ENCODE data around the gene KRT75. TPM values are rescaled to one million over a fixed set of nuclear protein-coding genes. Genes with fewer than 3 reads are reported as not detected.

KRT75 gene
- total and polyA plus RNA-seq, 2 of the 13 experiments (the other 11 are each of a cell fraction or from before 2014, with no cell fraction given) = not detected

- H3K4me3 ChIP-seq (replicated peaks in 1 of 3; ENCODE audit: insufficient read depth in 1 of 3, low read depth in 2 of 3, low read length in 3 of 3) = no peak overlapping the region
- no peaks in the 10 kb centered on the region for H3K36me3 ChIP-seq (replicated peaks in 1 of 2; ENCODE audit: control insufficient read depth in 1 of 2, insufficient read depth in 2 of 2, low read length in 2 of 2)
- no peaks in the 10 kb centered on the region for H3K9me3 ChIP-seq (ENCODE audit: low read length)
- ATAC-seq = no peak
- no peaks in the 10 kb centered on the region for H4K20me1 ChIP-seq (ENCODE audit: insufficient read depth, low read length)
- no peaks in the 10 kb centered on the region for H3K4me1 ChIP-seq (ENCODE audit: insufficient read depth, low read length)
- intact Hi-C loops (cut with micrococcal nuclease; ENCODE audit: unreplicated experiment) = no loop called here
- no peak for FAIRE-seq
- no peaks in the 10 kb centered on the region for H3K79me2 ChIP-seq (ENCODE audit: insufficient read depth, low read length)
- no TSS peak for BruUV-seq (replicated peaks)
- H2AFZ ChIP-seq (ENCODE audit: low read length) = no peak overlapping the region
- no peak overlapping the region for H3K9ac ChIP-seq (ENCODE audit: insufficient read depth, low read depth, low read length)
- CTCF ChIA-PET (ENCODE audit: low intra/inter-chr PET ratio, low total read pairs) = no interaction called here
- in situ Hi-C loops (cut with HindIII; ENCODE audit: extremely low pct_ligation_motif_present, low pct_unique_long_range_greater_than_20kb) = no loop called here
- WGBS (ENCODE audit: low lambda C conversion rate) = 0% methylated on average over 5 of the region's 5 CpGs
- no peak overlapping the region for H3K27ac ChIP-seq (ENCODE audit: extremely low read length, insufficient read depth, low read length)
- no peak overlapping the region for H3K4me2 ChIP-seq (ENCODE audit: low read depth, low read length)
- POLR2A ChIA-PET = no interaction called here
- DNase-seq (ENCODE audit: low spot score) = no peak
- H3K27me3 ChIP-seq (ENCODE audit: control insufficient read depth in 1 of 2, insufficient read depth in 2 of 2, low read length in 2 of 2) = no peaks in the 10 kb centered on the region; a peak in 1 of 5 replicates
- TF ChIP-seq EP300 (IDR thresholded peaks at IDR 0.05; ENCODE audit: low read depth in 2 of 2, low read length in 2 of 2) (no peak), EP300 (CRISPR knock-in tag; IDR thresholded peaks at IDR 0.05; ENCODE audit: borderline replicate concordance) (no peak), IKZF5 (CRISPR knock-in tag; IDR thresholded peaks at IDR 0.05) (no peak), ETV5 (CRISPR knock-in tag; IDR thresholded peaks at IDR 0.05; ENCODE audit: borderline replicate concordance) (no peak), RNF2 (conservative IDR thresholded peaks at IDR 0.05; ENCODE audit: low read depth) (no peak), GLMP (CRISPR knock-in tag; IDR thresholded peaks at IDR 0.05; ENCODE audit: borderline replicate concordance) (no peak), ONECUT2 (CRISPR knock-in tag; IDR thresholded peaks at IDR 0.05) (no peak), CSRNP1 (CRISPR knock-in tag; IDR thresholded peaks at IDR 0.05) (no peak), SRSF4 (IDR thresholded peaks at IDR 0.05; ENCODE audit: low read depth, low read length, poor library complexity, severe bottlenecking) (no peak), ZNF34 (CRISPR knock-in tag; IDR thresholded peaks at IDR 0.05; ENCODE audit: borderline replicate concordance) (no peak), CTCF (CRISPR knock-in tag; IDR thresholded peaks at IDR 0.05) (no peak), AHR (CRISPR knock-in tag; IDR thresholded peaks at IDR 0.05) (no peak), AFF4 (CRISPR knock-in tag; IDR thresholded peaks at IDR 0.05) (no peak), SP2 (CRISPR knock-in tag; IDR thresholded peaks at IDR 0.05) (no peak), ZKSCAN1 (IDR thresholded peaks at IDR 0.05; ENCODE audit: low read length) (no peak), NCOA5 (CRISPR knock-in tag; IDR thresholded peaks at IDR 0.05) (no peak), KDM1A (CRISPR knock-in tag; IDR thresholded peaks at IDR 0.05) (no peak)
These were observed 27.5 kb upstream of the KRT75 start for GRCh38 chr12:52461693-52462092.
